ENCODE data around the gene BUD31. TPM values are rescaled to one million over a fixed set of nuclear protein-coding genes. Genes with fewer than 3 reads are reported as not detected.

The BUD31 gene
- total RNA-seq, 2 donors from 2014 or later: 36.7 to 57.0 TPM

DNA sequence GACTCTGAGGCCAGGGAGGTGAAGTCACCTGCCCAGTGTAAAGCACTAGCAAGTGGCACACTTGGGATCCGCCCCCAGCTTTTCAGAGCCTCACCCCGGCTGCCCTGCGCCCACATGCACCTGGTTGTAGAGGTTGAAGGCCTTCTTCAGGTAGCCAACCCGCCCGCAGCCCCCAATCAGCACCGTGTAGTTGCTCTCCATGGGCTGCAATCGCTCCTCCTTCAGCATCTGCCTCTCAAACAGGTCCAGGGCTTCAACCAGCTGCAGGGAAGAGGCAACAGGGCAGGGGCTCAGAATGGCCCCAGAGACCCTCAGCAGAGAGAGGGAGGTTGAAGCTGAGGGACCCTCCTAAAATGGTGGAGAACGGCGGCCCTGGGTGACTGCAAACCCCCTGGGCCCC is 24.4 kb downstream of the BUD31 start:
- H3K27me3 ChIP-seq: no peaks in the 10 kb centered on the region
- DNase-seq (ENCODE audit: low spot score): no peak
- no peak overlapping the region for H3K27ac ChIP-seq
- no peak overlapping the region for H3K4me3 ChIP-seq
- peaks cover 60% of the 10 kb centered on the region for H3K36me3 ChIP-seq
- H3K4me1 ChIP-seq: peaks cover 0 to 6% of the 10 kb centered on the region in 2 donors
- no peaks in the 10 kb centered on the region for H3K9me3 ChIP-seq
- TF ChIP-seq, protein P1, sequence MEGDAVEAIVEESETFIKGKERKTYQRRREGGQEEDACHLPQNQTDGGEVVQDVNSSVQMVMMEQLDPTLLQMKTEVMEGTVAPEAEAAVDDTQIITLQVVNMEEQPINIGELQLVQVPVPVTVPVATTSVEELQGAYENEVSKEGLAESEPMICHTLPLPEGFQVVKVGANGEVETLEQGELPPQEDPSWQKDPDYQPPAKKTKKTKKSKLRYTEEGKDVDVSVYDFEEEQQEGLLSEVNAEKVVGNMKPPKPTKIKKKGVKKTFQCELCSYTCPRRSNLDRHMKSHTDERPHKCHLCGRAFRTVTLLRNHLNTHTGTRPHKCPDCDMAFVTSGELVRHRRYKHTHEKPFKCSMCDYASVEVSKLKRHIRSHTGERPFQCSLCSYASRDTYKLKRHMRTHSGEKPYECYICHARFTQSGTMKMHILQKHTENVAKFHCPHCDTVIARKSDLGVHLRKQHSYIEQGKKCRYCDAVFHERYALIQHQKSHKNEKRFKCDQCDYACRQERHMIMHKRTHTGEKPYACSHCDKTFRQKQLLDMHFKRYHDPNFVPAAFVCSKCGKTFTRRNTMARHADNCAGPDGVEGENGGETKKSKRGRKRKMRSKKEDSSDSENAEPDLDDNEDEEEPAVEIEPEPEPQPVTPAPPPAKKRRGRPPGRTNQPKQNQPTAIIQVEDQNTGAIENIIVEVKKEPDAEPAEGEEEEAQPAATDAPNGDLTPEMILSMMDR (IDR thresholded peaks at IDR 0.05): no peak

DNA sequence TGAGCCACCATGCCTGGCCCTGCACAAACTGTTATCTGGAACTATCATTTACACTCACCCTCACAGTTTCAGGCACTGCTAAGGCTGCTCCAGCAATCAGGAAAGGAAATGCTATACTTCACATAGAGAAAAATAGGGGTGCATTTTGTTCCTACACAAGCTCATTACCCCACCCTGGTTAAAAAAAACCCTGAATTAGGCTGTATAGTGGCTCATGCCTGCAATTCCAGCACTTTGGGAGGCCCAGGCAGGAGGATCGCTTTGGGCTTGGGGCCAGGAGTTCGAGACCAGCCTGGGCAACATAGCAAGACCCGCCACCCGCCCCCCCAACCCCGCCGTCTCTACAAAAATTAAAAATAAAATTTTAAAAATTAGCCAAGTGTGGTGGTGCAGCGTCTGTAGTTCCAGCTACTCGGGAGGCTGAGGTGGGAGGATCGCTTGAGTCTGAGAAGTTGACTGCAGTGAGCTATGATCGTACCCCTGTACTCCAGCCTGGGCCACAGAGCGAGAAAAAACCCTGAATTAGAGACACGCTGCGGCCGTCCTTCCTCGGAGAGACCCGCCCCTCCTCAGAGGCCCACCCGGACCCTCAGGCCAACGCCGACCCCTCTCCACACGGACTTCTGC is 29.3 kb downstream of the BUD31 start:
- peaks cover 23% of the 10 kb centered on the region for H3K36me3 ChIP-seq
- H3K4me1 ChIP-seq: peaks cover 0 to 32% of the 10 kb centered on the region in 2 donors
- H3K9me3 ChIP-seq: no peaks in the 10 kb centered on the region
- peak overlapping the region; percentile 88 to 89 for H3K27ac ChIP-seq
- H3K27me3 ChIP-seq: no peaks in the 10 kb centered on the region
- DNase-seq (ENCODE audit: low spot score): no peak
- peak overlapping the region; percentile 96 for H3K4me3 ChIP-seq
- TF ChIP-seq, protein P1 (IDR thresholded peaks at IDR 0.05): no peak

DNA sequence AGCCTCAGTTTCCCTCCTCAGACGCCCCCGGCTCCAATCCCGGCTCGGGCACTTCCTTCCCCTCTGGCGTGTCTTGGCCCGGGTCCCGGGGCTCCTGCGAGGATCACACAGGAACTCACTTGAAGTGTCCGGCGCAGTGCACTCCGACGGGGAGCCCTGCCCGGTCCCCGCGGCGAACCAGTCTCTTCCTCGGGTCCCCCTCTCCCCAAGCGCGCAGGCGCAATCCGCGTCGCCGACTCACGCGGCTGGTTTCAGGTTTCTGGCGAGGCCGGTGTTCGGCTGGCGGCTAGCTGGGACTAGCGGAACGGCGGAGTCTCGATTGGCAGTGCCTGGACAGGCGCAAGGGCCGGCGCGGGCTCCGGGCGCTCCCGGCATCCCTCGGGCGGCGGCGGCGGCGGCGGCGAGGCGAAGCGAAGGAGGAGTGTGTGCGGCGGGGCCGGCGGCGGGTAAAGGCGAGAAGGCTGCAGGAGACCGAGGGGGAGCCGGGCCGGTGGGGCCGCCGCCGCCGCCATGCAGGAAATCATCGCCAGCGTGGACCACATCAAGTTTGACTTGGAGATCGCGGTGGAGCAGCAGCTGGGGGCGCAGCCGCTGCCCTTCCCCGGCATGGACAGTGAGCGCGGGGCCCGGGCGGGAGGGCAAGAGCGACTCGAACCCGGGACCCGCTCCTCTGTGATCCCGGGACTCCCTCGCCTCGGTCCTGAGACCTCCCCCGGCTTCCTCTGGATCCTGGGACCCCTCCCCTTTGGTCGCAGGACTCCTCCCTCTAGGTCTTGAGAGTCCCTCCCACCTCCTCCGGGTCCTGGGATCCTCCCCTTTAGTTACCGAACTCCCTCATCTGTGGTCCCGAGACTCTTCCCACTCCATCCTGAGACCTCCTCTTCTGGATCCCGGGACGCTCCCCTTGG is 30.1 kb downstream of the BUD31 start, which contains the start of the genes CPSF4 and PTCD1:
CPSF4 (plus strand) TSS at position 371 of the 908 bp plus-strand sequence; CDS start at position 511, 140 bp downstream.
PTCD1 (minus strand) TSS at position 226 of the 908 bp plus-strand sequence. CDS start 3,556 bp downstream, outside the sequence.
- TF ChIP-seq, protein P1 (IDR thresholded peaks at IDR 0.05): peak in 1 of 2 donors; percentile 32
- peaks cover 23% of the 10 kb centered on the region for H3K36me3 ChIP-seq
- no peaks in the 10 kb centered on the region for H3K9me3 ChIP-seq
- H3K27ac ChIP-seq: peak within 1 kb of the TSS; percentile 88 to 89
- peak within 1 kb of the TSS; percentile 96 for H3K4me3 ChIP-seq
- peak; percentile 95 for DNase-seq (ENCODE audit: low spot score)
- H3K4me1 ChIP-seq: peaks cover 0 to 32% of the 10 kb centered on the region in 2 donors
- no peaks in the 10 kb centered on the region for H3K27me3 ChIP-seq

DNA sequence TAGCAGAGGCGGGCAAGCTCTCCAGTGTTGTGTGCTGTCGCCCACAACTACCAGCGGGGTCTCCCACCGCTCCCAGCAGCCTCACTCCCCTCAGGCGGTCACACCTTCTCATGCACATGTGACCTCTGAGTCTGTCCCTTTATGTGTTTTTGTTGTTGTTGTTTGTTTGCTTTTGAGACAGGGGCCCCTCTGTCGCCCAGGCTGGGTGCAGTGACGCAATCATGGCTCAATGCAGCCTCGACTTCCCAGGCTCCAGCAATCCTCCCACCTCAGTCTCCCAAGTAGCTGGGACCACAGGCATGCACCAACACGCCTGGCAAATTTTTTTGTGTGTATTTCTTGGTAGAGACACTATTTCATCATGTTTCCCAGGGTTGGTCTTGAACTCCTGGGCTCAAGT is 31.4 kb downstream of the BUD31 start:
- TF ChIP-seq, protein P1 (IDR thresholded peaks at IDR 0.05): no peak
- H3K4me3 ChIP-seq: peak overlapping the region in 1 of 2 donors; percentile 96
- peaks cover 0 to 32% of the 10 kb centered on the region in 2 donors for H3K4me1 ChIP-seq
- peaks cover 19% of the 10 kb centered on the region for H3K36me3 ChIP-seq
- no peaks in the 10 kb centered on the region for H3K27me3 ChIP-seq
- DNase-seq (ENCODE audit: low spot score): no peak
- H3K27ac ChIP-seq: no peak overlapping the region
- H3K9me3 ChIP-seq: no peaks in the 10 kb centered on the region

DNA sequence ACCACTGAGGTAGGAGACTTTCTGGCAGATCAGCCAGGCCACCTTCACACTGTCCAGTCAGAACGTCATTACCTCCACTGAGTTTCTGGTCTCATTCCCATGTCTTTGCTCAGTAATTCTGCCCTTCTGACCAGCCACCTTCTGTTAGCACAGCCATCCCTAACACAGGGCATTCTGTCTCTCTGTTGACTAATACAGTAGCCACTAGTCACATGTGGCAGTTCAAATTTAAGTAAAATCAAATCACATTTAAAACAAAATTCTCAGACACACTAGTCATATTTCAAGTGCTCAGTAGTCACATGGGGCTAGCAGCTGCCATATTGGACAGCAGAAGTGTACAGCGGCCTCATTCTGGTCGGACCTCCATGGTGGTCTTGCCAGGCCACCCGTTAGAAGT is 37.3 kb downstream of the BUD31 start:
- no peak overlapping the region for H3K27ac ChIP-seq

More for the DNA sequence above, 37.3 kb downstream of the BUD31 start:
- no peak for DNase-seq (ENCODE audit: low spot score)
- Histone ChIP-seq H3K36me3 (peaks cover 71% of the 10 kb centered on the region), H3K4me3 (no peak overlapping the region), H3K27me3 (no peaks in the 10 kb centered on the region), H3K9me3 (no peaks in the 10 kb centered on the region), H3K4me1 (peaks cover 0 to 11% of the 10 kb centered on the region in 2 donors)
- TF ChIP-seq, protein P1 (IDR thresholded peaks at IDR 0.05): no peak
